Activated T-cell treated with anti-CD3 and anti-CD28 coated beads for 48 hours (primary cell): Measurements from ENCODE around the gene PKIB.

Experiments used
- DNase-seq: peaks from one replicate; pipeline ENCODE4 v3.0.0-alpha.2; 2020; ENCODE audit warnings: low read depth

PKIB gene

GRCh38 chr6:122669868-122670267 lies 59.7 kb downstream of the PKIB start:
- no peak for DNase-seq

GRCh38 chr6:122671251-122671650 lies 61.0 kb downstream of the PKIB start:
- DNase-seq, result no peak

- no peak for DNase-seq
These were observed 63.2 kb downstream of the PKIB start for GRCh38 chr6:122673343-122673961.

GRCh38 chr6:122676146-122676545 lies 65.9 kb downstream of the PKIB start:
- DNase-seq, result no peak

GRCh38 chr6:122676688-122677087 lies 66.5 kb downstream of the PKIB start:
- no peak for DNase-seq

GRCh38 chr6:122677406-122677805 lies 67.2 kb downstream of the PKIB start:
- no peak for DNase-seq

GRCh38 chr6:122678841-122679240 lies 68.6 kb downstream of the PKIB start:
- no peak for DNase-seq

- DNase-seq, result no peak
These were observed 71.5 kb downstream of the PKIB start for GRCh38 chr6:122681705-122682104.

- no peak for DNase-seq
These were observed 73.9 kb downstream of the PKIB start for GRCh38 chr6:122683989-122684651.

GRCh38 chr6:122692175-122692598 lies 82.0 kb downstream of the PKIB start:
- DNase-seq, result no peak

GRCh38 chr6:122692807-122693580 lies 82.8 kb downstream of the PKIB start:
- DNase-seq, result no peak

GRCh38 chr6:122694075-122694474 lies 83.9 kb downstream of the PKIB start:
- DNase-seq, result no peak

- DNase-seq, result no peak
These were observed 84.4 kb downstream of the PKIB start for GRCh38 chr6:122694602-122695001.

- no peak for DNase-seq
These were observed 85.0 kb downstream of the PKIB start for GRCh38 chr6:122695188-122695587.

- DNase-seq, result no peak
These were observed 85.9 kb downstream of the PKIB start for GRCh38 chr6:122696079-122696478.

- DNase-seq, result no peak
These were observed 86.6 kb downstream of the PKIB start for GRCh38 chr6:122696853-122697252.

GRCh38 chr6:122697458-122697857 lies 87.3 kb downstream of the PKIB start:
- DNase-seq, result no peak

GRCh38 chr6:122701666-122702065 lies 91.5 kb downstream of the PKIB start:
- no peak for DNase-seq

- no peak for DNase-seq
These were observed 92.6 kb downstream of the PKIB start for GRCh38 chr6:122702841-122703240.

GRCh38 chr6:122704066-122704465 lies 93.9 kb downstream of the PKIB start:
- DNase-seq, result no peak

GRCh38 chr6:122709922-122710512 lies 99.8 kb downstream of the PKIB start:
- DNase-seq, result no peak

- DNase-seq, result no peak
These were observed 100.9 kb downstream of the PKIB start for GRCh38 chr6:122710908-122711635.
